ENCODE data around the gene MGAT4B. TPM values are rescaled to one million over a fixed set of nuclear protein-coding genes. Genes with fewer than 3 reads are reported as not detected.
A peak's percentile ranks its signal among the peaks of the same experiment; 100 is the strongest.

The MGAT4B gene
- total RNA-seq, 4 donors from 2014 or later: 495 to 1,114 (median 787) TPM

DNA sequence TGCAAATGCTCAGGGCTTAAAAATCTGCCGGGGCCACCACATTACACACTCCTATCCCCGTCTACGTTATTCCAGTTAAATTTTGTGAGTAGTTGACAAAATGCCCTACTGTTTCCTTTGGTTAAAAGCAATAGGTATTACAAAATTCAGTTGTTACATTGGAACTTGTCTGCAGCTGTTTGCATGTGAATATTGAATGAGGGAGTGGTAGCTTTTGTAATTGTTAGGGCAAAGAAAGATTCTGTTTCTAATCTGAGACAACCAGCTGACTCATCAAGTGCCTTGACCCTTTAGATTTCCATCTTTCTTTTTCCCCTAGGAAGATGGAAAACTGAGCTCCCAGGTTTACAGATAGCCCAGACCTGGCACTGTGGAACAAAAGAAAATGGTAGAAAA lies 43.9 kb downstream of the MGAT4B start:
- Histone ChIP-seq H3K36me3 (peaks cover 0 to 8% (median 2%) of the 10 kb centered on the region in 4 donors), H3K4me1 (peaks cover 21 to 66% (median 37%) of the 10 kb centered on the region in 4 donors), H3K9me3 (no peaks in the 10 kb centered on the region), H3K27ac (peak overlapping the region; percentile 50 to 65 (median 54)), H3K4me3 (no peak overlapping the region), H3K27me3 (no peaks in the 10 kb centered on the region)
- intact Hi-C loops (cut with DNase I; ENCODE audit: low total_unique reads): no loop called here
- no peak for DNase-seq
- 21% methylated on average over 3 of the region's 3 CpGs; no CpG with 5 or more reads in 1 of the 2 donors for WGBS, 2 donors (ENCODE audit: low coverage in 1 of 2)
- in situ Hi-C loops (cut with MboI; ENCODE audit: low pct_ligation_motif_present in 1 of 4, low pct_unique_long_range_greater_than_20kb in 1 of 4, low sequenced_read_pairs in 3 of 4): no loop called here
- TF ChIP-seq EP300 (IDR thresholded peaks at IDR 0.05; ENCODE audit: low read depth): no peak
- no peak for TF ChIP-seq CTCF (IDR thresholded peaks at IDR 0.05)

DNA sequence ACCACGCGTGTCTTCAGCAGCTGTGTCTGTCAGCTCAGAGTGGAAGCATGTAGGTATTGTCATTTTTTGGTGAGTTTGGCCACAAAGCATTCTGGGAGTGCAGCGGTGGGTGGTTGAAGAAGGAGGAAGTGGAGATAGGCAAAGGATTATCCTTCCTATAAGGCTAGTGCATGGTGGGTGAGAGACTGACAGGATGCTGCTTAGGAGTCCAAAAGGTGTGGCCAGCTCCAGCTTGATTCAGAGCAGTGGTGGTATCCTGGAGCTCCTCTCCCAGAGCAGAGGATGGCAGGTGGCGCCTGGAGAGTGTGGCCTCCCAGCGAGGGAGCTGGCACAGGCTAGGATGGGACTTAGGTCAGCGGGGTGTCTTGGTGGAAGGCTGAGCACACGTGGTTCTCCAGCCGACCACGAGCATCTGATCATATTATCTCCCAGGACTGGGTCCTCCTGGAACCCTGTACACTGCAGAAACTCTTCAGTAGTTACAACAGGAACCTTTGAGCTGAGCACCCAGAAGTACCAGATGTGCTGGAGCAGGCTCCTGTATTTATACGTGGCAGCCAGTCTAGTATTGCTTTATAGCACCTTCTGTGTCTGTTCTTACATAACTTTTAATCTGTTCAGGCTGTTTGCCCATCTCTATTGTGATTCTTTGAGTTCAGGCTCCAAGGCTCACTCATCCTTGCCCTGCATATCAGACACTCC lies 44.4 kb downstream of the MGAT4B start:
- WGBS, 2 donors (ENCODE audit: low coverage in 1 of 2): 26 to 70% methylated on average over 2 to 10 of the region's 10 CpGs
- Histone ChIP-seq H3K27ac (peak overlapping the region; percentile 50 to 65 (median 54)), H3K27me3 (no peaks in the 10 kb centered on the region), H3K9me3 (no peaks in the 10 kb centered on the region), H3K4me1 (peaks cover 21 to 71% (median 37%) of the 10 kb centered on the region in 4 donors), H3K4me3 (no peak overlapping the region), H3K36me3 (peaks cover 0 to 8% (median 2%) of the 10 kb centered on the region in 4 donors)
- intact Hi-C loops (cut with DNase I; ENCODE audit: low total_unique reads): no loop called here
- peak; percentile 25 for DNase-seq
- no peak for TF ChIP-seq EP300 (IDR thresholded peaks at IDR 0.05; ENCODE audit: low read depth)
- no peak for TF ChIP-seq POLR2AphosphoS5 (IDR thresholded peaks at IDR 0.05)
- no peak for TF ChIP-seq CTCF (IDR thresholded peaks at IDR 0.05)
- TF ChIP-seq POLR2A (IDR thresholded peaks at IDR 0.05): no peak
- in situ Hi-C loops (cut with MboI; ENCODE audit: low pct_ligation_motif_present in 1 of 4, low pct_unique_long_range_greater_than_20kb in 1 of 4, low sequenced_read_pairs in 3 of 4): no loop called here

DNA sequence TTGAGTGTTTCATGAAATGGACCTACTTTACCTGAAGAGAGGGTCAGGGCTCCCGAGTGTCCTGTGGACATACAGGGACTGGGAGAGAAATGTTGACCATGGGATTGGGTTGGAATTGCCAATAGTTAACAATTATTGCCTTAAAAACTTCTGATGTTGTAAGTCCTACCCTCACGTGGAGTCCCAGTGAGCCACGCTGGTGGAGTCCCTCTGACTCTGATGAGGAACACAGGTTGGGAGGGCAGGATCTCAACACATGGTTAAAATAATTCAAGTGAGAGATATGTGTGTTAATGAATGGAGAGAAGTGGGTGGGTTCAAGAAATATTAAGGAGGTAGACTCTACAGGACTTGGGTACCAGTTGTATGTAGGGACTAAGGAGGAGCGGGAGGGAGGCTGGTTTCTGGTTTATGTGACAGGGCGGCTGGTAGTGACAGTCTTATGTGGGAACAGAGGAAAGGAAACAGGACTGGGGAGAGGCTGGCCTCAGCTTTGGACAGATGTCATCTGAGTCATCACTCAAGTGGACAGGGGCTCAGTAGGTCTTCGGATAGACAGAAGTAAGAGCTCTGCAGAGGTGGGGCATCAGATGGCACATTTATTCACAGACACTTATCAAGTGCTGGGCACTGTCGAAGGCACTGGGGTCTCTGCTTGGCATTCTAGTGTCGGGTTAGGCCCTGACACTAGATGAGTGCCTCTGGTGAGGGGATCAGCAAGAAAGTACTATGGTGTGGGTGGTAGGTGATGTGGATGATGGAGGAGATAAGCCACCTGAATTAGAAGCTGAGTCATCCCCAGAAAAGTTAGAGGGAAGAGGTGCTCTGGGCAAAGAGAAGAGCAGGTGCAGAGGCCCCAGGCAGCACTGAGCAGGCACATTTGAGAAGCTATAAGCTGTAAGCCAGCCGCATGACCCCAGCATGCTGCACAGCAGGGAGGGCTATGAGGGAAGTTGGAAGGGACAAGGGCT lies 46.8 kb downstream of the MGAT4B start:
- H3K9me3 ChIP-seq: no peaks in the 10 kb centered on the region
- intact Hi-C loops (cut with DNase I; ENCODE audit: low total_unique reads) (no loop called here), in situ Hi-C loops (cut with MboI; ENCODE audit: low pct_ligation_motif_present in 1 of 4, low pct_unique_long_range_greater_than_20kb in 1 of 4, low sequenced_read_pairs in 3 of 4) (no loop called here)
- TF ChIP-seq EP300 (IDR thresholded peaks at IDR 0.05; ENCODE audit: low read depth): no peak
- TF ChIP-seq POLR2A (IDR thresholded peaks at IDR 0.05): no peak
- TF ChIP-seq POLR2AphosphoS5 (IDR thresholded peaks at IDR 0.05): no peak
- TF ChIP-seq CTCF (IDR thresholded peaks at IDR 0.05): no peak
- 77 to 80% methylated on average over 5 to 9 of the region's 9 CpGs for WGBS, 2 donors (ENCODE audit: low coverage in 1 of 2)
- no peaks in the 10 kb centered on the region for H3K36me3 ChIP-seq
- peaks cover 30 to 78% (median 49%) of the 10 kb centered on the region in 4 donors for H3K4me1 ChIP-seq
- no peaks in the 10 kb centered on the region for H3K27me3 ChIP-seq
- H3K4me3 ChIP-seq: no peak overlapping the region
- DNase-seq: no peak
- H3K27ac ChIP-seq: no peak overlapping the region

- TF ChIP-seq CTCF (IDR thresholded peaks at IDR 0.05) (no peak), POLR2A (IDR thresholded peaks at IDR 0.05) (no peak), POLR2AphosphoS5 (IDR thresholded peaks at IDR 0.05) (no peak), EP300 (IDR thresholded peaks at IDR 0.05; ENCODE audit: low read depth) (no peak)
- Histone ChIP-seq H3K4me1 (peaks cover 32 to 83% (median 55%) of the 10 kb centered on the region in 4 donors), H3K36me3 (no peaks in the 10 kb centered on the region), H3K27ac (no peak overlapping the region), H3K27me3 (no peaks in the 10 kb centered on the region), H3K9me3 (no peaks in the 10 kb centered on the region), H3K4me3 (no peak overlapping the region)
- 91% methylated on average over 8 of the region's 8 CpGs; no CpG with 5 or more reads in 1 of the 2 donors for WGBS, 2 donors (ENCODE audit: low coverage in 1 of 2)
- in situ Hi-C loops (cut with MboI; ENCODE audit: low pct_ligation_motif_present in 1 of 4, low pct_unique_long_range_greater_than_20kb in 1 of 4, low sequenced_read_pairs in 3 of 4) (no loop called here), intact Hi-C loops (cut with DNase I; ENCODE audit: low total_unique reads) (no loop called here)
- DNase-seq: no peak
Observed at GRCh38 chr5:179758955-179759354, 47.7 kb downstream of the MGAT4B start.

All from transverse colon (tissue), 4 donors.